Panc1 (cell line): ENCODE results near the gene LRRC49. TPM values are rescaled to one million over a fixed set of nuclear protein-coding genes. Genes with fewer than 3 reads are reported as not detected.

Source experiments
- ATAC-seq: fragments of 200-7000 bp; cut with Tn5 transposase; 2 replicates; pipeline ENCODE4 v1.9.1; 2020; ENCODE audit warnings: mild to moderate bottlenecking, moderate library complexity
- BruUV-seq: library from RNA; stranded (reverse); fragments of 400-500 nt; replicated peaks from 2 replicates; lab custom pipeline; 2021; lab: Mats Ljungman, UMichigan
- CTCF ChIA-PET: fragments of 300-600 bp; sonication (Branson Sonifier 250); formaldehyde crosslinking; loops from one replicate; lab custom pipeline; 2022; ENCODE audit warnings: antibody characterized with exemption; lab: Charles Lee
- POLR2A ChIA-PET: fragments of 300-600 bp; sonication (Branson Sonifier 250); formaldehyde crosslinking; loops from one replicate; lab custom pipeline; 2022; ENCODE audit warnings: antibody characterized with exemption; lab: Charles Lee
- DNase-seq: peaks from one replicate; pipeline ENCODE4 v3.0.0-alpha.2; 2010; ENCODE audit warnings: low read depth, low spot score
- H3K27ac ChIP-seq: 2 replicates; pipeline ENCODE4 v1.5.1; 2011; ENCODE audit warnings: mild to moderate bottlenecking, low read length, inconsistent platforms
- H3K27me3 ChIP-seq: fragments of 200-500 bp; sonication (Bioruptor generic); 2 replicates; pipeline ENCODE4 v1.6.0; 2014; ENCODE audit warnings: low read length, inconsistent platforms; ENCODE audit not compliant: control insufficient read depth, insufficient read depth
- H3K36me3 ChIP-seq: fragments of 200-500 bp; sonication (Bioruptor generic); 2 replicates; pipeline ENCODE4 v1.5.1; 2014; ENCODE audit warnings: inconsistent platforms, mild to moderate bottlenecking, low read length, moderate library complexity; ENCODE audit not compliant: control insufficient read depth, insufficient read depth
- H3K4me1 ChIP-seq: 2 replicates; pipeline ENCODE4 v1.5.1; 2011; ENCODE audit warnings: inconsistent platforms, mild to moderate bottlenecking, low read length, moderate library complexity; ENCODE audit not compliant: control insufficient read depth, insufficient read depth
- H3K4me3 ChIP-seq, 2 experiments: 2 replicates each; pipeline ENCODE4 v1.5.1; 2011 to 2012; ENCODE audit warnings: low read depth in 2 of 2, low read length in 2 of 2, mild to moderate bottlenecking in 2 of 2, inconsistent platforms in 1 of 2, moderate library complexity in 1 of 2
- H3K9me3 ChIP-seq: fragments of 200-500 bp; sonication (Bioruptor generic); 2 replicates; pipeline ENCODE4 v1.5.1; 2014; ENCODE audit warnings: low read depth, mild to moderate bottlenecking, inconsistent platforms, low read length, moderate library complexity; ENCODE audit not compliant: control insufficient read depth, insufficient read depth
- CTCF ChIP-seq: fragments of 450-650 bp; IDR thresholded peaks from 2 replicates; pipeline ENCODE4 v1.5.1; 2017; ENCODE audit warnings: mild to moderate bottlenecking
- POLR2AphosphoS5 ChIP-seq: IDR thresholded peaks from 2 replicates; pipeline ENCODE4 v1.6.1; 2012; ENCODE audit warnings: mild to moderate bottlenecking, low read depth, low read length, moderate library complexity
- REST ChIP-seq, 2 experiments: IDR thresholded peaks; 2 replicates each; pipeline ENCODE4 v1.6.1; 2011 to 2012; ENCODE audit warnings: low read depth in 2 of 2, control low read depth in 1 of 2, low read length in 1 of 2, mild to moderate bottlenecking in 1 of 2, moderate library complexity in 1 of 2; ENCODE audit not compliant: insufficient read depth in 1 of 2
- SIN3A ChIP-seq: IDR thresholded peaks from 2 replicates; pipeline ENCODE4 v1.6.1; 2012; ENCODE audit warnings: low read depth, mild to moderate bottlenecking, low read length, moderate library complexity, borderline replicate concordance; ENCODE audit not compliant: insufficient read depth
- TCF7L2 ChIP-seq: IDR thresholded peaks from 2 replicates; pipeline ENCODE4 v1.6.1; 2011; ENCODE audit warnings: mild to moderate bottlenecking, low read depth, low read length, inconsistent platforms
- in situ Hi-C: cut with HindIII; loops from 2 replicates; pipeline ENCODE4 v1.10.0; 2016; ENCODE audit warnings: low sequenced_read_pairs, low pct_unique_long_range_greater_than_20kb
- intact Hi-C: fragments of 100-400 bp; cut with micrococcal nuclease; formaldehyde crosslinking; loops from one replicate; pipeline ENCODE4 v1.10.0; 2022; ENCODE audit not compliant: unreplicated experiment
- total RNA-seq: library from RNA; stranded (reverse); gene quantifications from one replicate; pipeline ENCODE4 v1.2.1, GENCODE V29; 2021; ENCODE audit not compliant: unreplicated experiment

The LRRC49 gene
- total RNA-seq, 1 experiment from 2014 or later, result 8.3 TPM

GRCh38 chr15:71057581-71057980, 165.0 kb downstream of the LRRC49 start:
- ATAC-seq (no peak), DNase-seq (no peak)
- CTCF ChIA-PET, result no interaction called here
- Histone ChIP-seq H3K4me1 (no peaks in the 10 kb centered on the region; the same call in 1 of the 2 replicates), H3K27me3 (no peaks in the 10 kb centered on the region), H3K27ac (no peak overlapping the region), H3K9me3 (peaks cover 7% of the 10 kb centered on the region; the same call in 1 of the 2 replicates), H3K4me3 (no peak overlapping the region), H3K36me3 (no peaks in the 10 kb centered on the region)
- TF ChIP-seq SIN3A, result no peak
- no peak for TF ChIP-seq REST (IDR thresholded peaks at IDR 0.05; ENCODE audit: insufficient read depth in 1 of 2, low read depth in 2 of 2, low read length in 1 of 2)
- TF ChIP-seq CTCF, result no peak
- TF ChIP-seq TCF7L2, result no peak
- no peak for TF ChIP-seq POLR2AphosphoS5
- in situ Hi-C loops (no loop called here), intact Hi-C loops (no loop called here)
- POLR2A ChIA-PET, result no interaction called here
- no TSS peak for BruUV-seq

- Histone ChIP-seq H3K4me3 (no peak overlapping the region), H3K27ac (no peak overlapping the region), H3K36me3 (no peaks in the 10 kb centered on the region), H3K27me3 (no peaks in the 10 kb centered on the region), H3K4me1 (no peaks in the 10 kb centered on the region), H3K9me3 (peaks cover 7% of the 10 kb centered on the region; the same call in 1 of the 2 replicates)
- in situ Hi-C loops (no loop called here), intact Hi-C loops (no loop called here)
- CTCF ChIA-PET, result no interaction called here
- ATAC-seq (no peak), DNase-seq (no peak)
- no peak for TF ChIP-seq TCF7L2
- no peak for TF ChIP-seq POLR2AphosphoS5
- TF ChIP-seq CTCF, result no peak
- no peak for TF ChIP-seq REST (IDR thresholded peaks at IDR 0.05; ENCODE audit: insufficient read depth in 1 of 2, low read depth in 2 of 2, low read length in 1 of 2)
- TF ChIP-seq SIN3A, result no peak
- POLR2A ChIA-PET, result no interaction called here
- BruUV-seq, result no TSS peak
Observed at GRCh38 chr15:71060983-71061382, 168.4 kb downstream of the LRRC49 start.
